ENCODE measurements around the gene PSMB2.
A peak's percentile ranks its signal among the peaks of the same experiment; 100 is the strongest.

Gene PSMB2

GRCh38 chr1:35629051-35629450, 12.3 kb downstream of the PSMB2 start:
- H3K79me1 ChIP-seq (ENCODE audit: low read length) = no peaks in the 10 kb centered on the region
- no peak overlapping the region for H4K12ac ChIP-seq (ENCODE audit: low read depth, low read length)
- H4K8ac ChIP-seq (ENCODE audit: low read depth, low read length) = no peak overlapping the region
- no CpG with 5 or more reads among the region's 2 CpGs for WGBS (ENCODE audit: extremely low coverage, insufficient coverage, insufficient read length)
- DNase-seq = no peak
- no peak overlapping the region for H2BK12ac ChIP-seq (ENCODE audit: low read length)
- H2AFZ ChIP-seq (ENCODE audit: insufficient read depth, low read length, poor library complexity) = no peak overlapping the region
- H3K23ac ChIP-seq (ENCODE audit: low read length) = no peak overlapping the region
- no peak overlapping the region for H3K27ac ChIP-seq (ENCODE audit: low read depth, low read length)
- H3K9ac ChIP-seq (ENCODE audit: low read length) = no peak overlapping the region
- H4K91ac ChIP-seq (ENCODE audit: low read depth, low read length) = no peak overlapping the region
- H3K4me3 ChIP-seq (ENCODE audit: low read depth, low read length) = no peak overlapping the region
- H2BK5ac ChIP-seq (ENCODE audit: low read depth, low read length, poor library complexity) = no peak overlapping the region
- no peaks in the 10 kb centered on the region for H3K79me2 ChIP-seq (ENCODE audit: control insufficient read depth, insufficient read depth, low read length, poor library complexity)
- peaks cover 22 to 29% of the 10 kb centered on the region in 2 experiments for H3K36me3 ChIP-seq (ENCODE audit: control insufficient read depth in 1 of 2, insufficient read depth in 2 of 2, low read length in 2 of 2)
- no peak overlapping the region for H3K4me2 ChIP-seq (ENCODE audit: low read length)
- no peak overlapping the region for H3K4ac ChIP-seq (ENCODE audit: low read depth, low read length)
- H3K27me3 ChIP-seq (ENCODE audit: insufficient read depth, low read length) = no peaks in the 10 kb centered on the region
- no peak overlapping the region for H2AK5ac ChIP-seq (ENCODE audit: low read length)
- H3K4me1 ChIP-seq (ENCODE audit: control insufficient read depth in 1 of 2, insufficient read depth in 2 of 2, low read length in 2 of 2) = no peaks in the 10 kb centered on the region
- no peak overlapping the region for H3K14ac ChIP-seq (ENCODE audit: low read length)
- H2BK120ac ChIP-seq (ENCODE audit: insufficient read depth, low read length, poor library complexity) = no peak overlapping the region
- H3K9me3 ChIP-seq (ENCODE audit: insufficient read depth, low read depth, low read length) = no peaks in the 10 kb centered on the region
- H3K18ac ChIP-seq (ENCODE audit: low read length) = no peak overlapping the region

DNA sequence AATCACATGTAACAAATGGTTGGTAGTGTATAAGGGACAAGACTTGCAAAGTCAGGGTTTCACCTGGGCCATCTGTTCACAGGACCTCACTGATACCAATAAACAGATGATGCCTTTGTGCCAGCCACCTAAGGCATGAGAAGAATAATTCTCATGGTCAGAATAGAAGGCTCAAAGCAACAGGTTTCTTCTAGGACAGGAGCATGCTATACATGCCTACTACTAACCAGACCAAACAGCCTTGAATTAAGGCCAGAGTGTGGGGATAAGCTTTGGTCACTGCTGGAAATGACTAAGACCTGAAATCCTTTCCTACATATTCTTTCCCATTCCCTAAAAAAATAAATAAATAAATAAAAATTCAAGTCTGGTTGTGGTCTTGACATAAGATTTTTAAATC, 17.5 kb downstream of the PSMB2 start:
- Histone ChIP-seq H3K23ac (ENCODE audit: low read length) (no peak overlapping the region), H3K4me1 (ENCODE audit: control insufficient read depth in 1 of 2, insufficient read depth in 2 of 2, low read length in 2 of 2) (no peaks in the 10 kb centered on the region), H3K9ac (ENCODE audit: low read length) (no peak overlapping the region), H3K79me2 (ENCODE audit: control insufficient read depth, insufficient read depth, low read length, poor library complexity) (no peaks in the 10 kb centered on the region), H4K91ac (ENCODE audit: low read depth, low read length) (no peak overlapping the region), H3K79me1 (ENCODE audit: low read length) (no peaks in the 10 kb centered on the region), H3K18ac (ENCODE audit: low read length) (no peak overlapping the region), H2BK12ac (ENCODE audit: low read length) (no peak overlapping the region), H2BK5ac (ENCODE audit: low read depth, low read length, poor library complexity) (no peak overlapping the region), H4K12ac (ENCODE audit: low read depth, low read length) (no peak overlapping the region), H3K36me3 (ENCODE audit: control insufficient read depth in 1 of 2, insufficient read depth in 2 of 2, low read length in 2 of 2) (peaks cover 15 to 27% of the 10 kb centered on the region in 2 experiments), H3K9me3 (ENCODE audit: insufficient read depth, low read depth, low read length) (no peaks in the 10 kb centered on the region), H3K4me2 (ENCODE audit: low read length) (no peak overlapping the region), H2AFZ (ENCODE audit: insufficient read depth, low read length, poor library complexity) (no peak overlapping the region), H2BK120ac (ENCODE audit: insufficient read depth, low read length, poor library complexity) (no peak overlapping the region), H3K14ac (ENCODE audit: low read length) (no peak overlapping the region), H3K4me3 (ENCODE audit: low read depth, low read length) (no peak overlapping the region), H3K4ac (ENCODE audit: low read depth, low read length) (no peak overlapping the region), H2AK5ac (ENCODE audit: low read length) (no peak overlapping the region), H3K27ac (ENCODE audit: low read depth, low read length) (no peak overlapping the region), H3K27me3 (ENCODE audit: insufficient read depth, low read length) (no peaks in the 10 kb centered on the region), H4K8ac (ENCODE audit: low read depth, low read length) (no peak overlapping the region)
- DNase-seq = no peak

DNA sequence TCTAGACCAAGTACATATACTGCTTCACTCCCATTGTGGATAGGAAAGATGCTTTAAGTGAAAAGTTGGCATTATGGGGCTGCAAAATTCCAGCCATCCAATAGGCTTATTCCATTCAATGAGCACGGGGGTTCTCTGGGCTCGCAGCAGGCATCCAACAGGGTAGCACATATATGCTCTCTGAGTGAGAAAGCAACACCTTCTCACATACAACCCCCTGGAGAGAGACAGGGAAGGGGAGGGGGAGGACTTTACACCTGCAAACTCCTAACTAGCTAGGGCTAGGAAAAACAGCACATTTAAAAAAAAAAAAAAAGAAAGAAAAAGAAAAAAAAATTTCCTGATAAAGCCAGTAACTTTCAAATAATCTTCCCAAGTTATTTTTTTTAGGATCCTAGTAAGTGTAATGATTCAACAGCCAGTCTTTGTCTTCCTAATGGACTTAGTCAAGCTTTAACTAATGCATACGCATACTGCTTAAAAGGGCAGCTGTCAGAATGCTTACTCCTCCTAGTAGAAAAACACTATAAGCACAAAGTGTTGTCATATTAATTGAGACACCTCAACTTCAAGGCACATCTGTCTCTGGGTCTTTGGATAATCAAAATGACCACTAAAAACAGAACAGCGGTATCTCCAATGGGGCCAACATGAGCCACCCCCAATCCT, 18.7 kb downstream of the PSMB2 start:
- H4K8ac ChIP-seq (ENCODE audit: low read depth, low read length) = no peak overlapping the region

GRCh38 chr1:35619237-35620121, 21.8 kb downstream of the PSMB2 start:
- no peak overlapping the region for H2BK120ac ChIP-seq (ENCODE audit: insufficient read depth, low read length, poor library complexity)
- no peak overlapping the region for H4K12ac ChIP-seq (ENCODE audit: low read depth, low read length)
- WGBS (ENCODE audit: extremely low coverage, insufficient coverage, insufficient read length) = no CpG with 5 or more reads among the region's 6 CpGs
- H3K79me2 ChIP-seq (ENCODE audit: control insufficient read depth, insufficient read depth, low read length, poor library complexity) = no peaks in the 10 kb centered on the region
- H2BK5ac ChIP-seq (ENCODE audit: low read depth, low read length, poor library complexity) = no peak overlapping the region
- H3K79me1 ChIP-seq (ENCODE audit: low read length) = no peaks in the 10 kb centered on the region
- no peak overlapping the region for H2BK12ac ChIP-seq (ENCODE audit: low read length)
- H2AFZ ChIP-seq (ENCODE audit: insufficient read depth, low read length, poor library complexity) = no peak overlapping the region
- H3K14ac ChIP-seq (ENCODE audit: low read length) = no peak overlapping the region
- no peak overlapping the region for H3K18ac ChIP-seq (ENCODE audit: low read length)
- H3K36me3 ChIP-seq (ENCODE audit: control insufficient read depth in 1 of 2, insufficient read depth in 2 of 2, low read length in 2 of 2) = peaks cover 11 to 29% of the 10 kb centered on the region in 2 experiments
- DNase-seq = no peak
- no peak overlapping the region for H3K4ac ChIP-seq (ENCODE audit: low read depth, low read length)
- no peaks in the 10 kb centered on the region for H3K9me3 ChIP-seq (ENCODE audit: insufficient read depth, low read depth, low read length)
- no peak overlapping the region for H3K27ac ChIP-seq (ENCODE audit: low read depth, low read length)
- H4K91ac ChIP-seq (ENCODE audit: low read depth, low read length) = no peak overlapping the region
- H3K23ac ChIP-seq (ENCODE audit: low read length) = no peak overlapping the region
- no peak overlapping the region for H4K8ac ChIP-seq (ENCODE audit: low read depth, low read length)
- no peaks in the 10 kb centered on the region for H3K4me1 ChIP-seq (ENCODE audit: control insufficient read depth in 1 of 2, insufficient read depth in 2 of 2, low read length in 2 of 2)
- H3K4me3 ChIP-seq (ENCODE audit: low read depth, low read length) = no peak overlapping the region
- no peaks in the 10 kb centered on the region for H3K27me3 ChIP-seq (ENCODE audit: insufficient read depth, low read length)
- H3K4me2 ChIP-seq (ENCODE audit: low read length) = no peak overlapping the region
- no peak overlapping the region for H2AK5ac ChIP-seq (ENCODE audit: low read length)
- H3K9ac ChIP-seq (ENCODE audit: low read length) = no peak overlapping the region

More for the DNA sequence above, 18.7 kb downstream of the PSMB2 start:
- H3K23ac ChIP-seq (ENCODE audit: low read length) = no peak overlapping the region
- H3K9me3 ChIP-seq (ENCODE audit: insufficient read depth, low read depth, low read length) = no peaks in the 10 kb centered on the region
- no peak overlapping the region for H3K27ac ChIP-seq (ENCODE audit: low read depth, low read length)
- H3K79me1 ChIP-seq (ENCODE audit: low read length) = no peaks in the 10 kb centered on the region
- no peak for DNase-seq
- H2AFZ ChIP-seq (ENCODE audit: insufficient read depth, low read length, poor library complexity) = no peak overlapping the region
- H4K12ac ChIP-seq (ENCODE audit: low read depth, low read length) = no peak overlapping the region
- H2BK120ac ChIP-seq (ENCODE audit: insufficient read depth, low read length, poor library complexity) = no peak overlapping the region
- H3K9ac ChIP-seq (ENCODE audit: low read length) = no peak overlapping the region
- H3K18ac ChIP-seq (ENCODE audit: low read length) = no peak overlapping the region
- no peaks in the 10 kb centered on the region for H3K4me1 ChIP-seq (ENCODE audit: control insufficient read depth in 1 of 2, insufficient read depth in 2 of 2, low read length in 2 of 2)
- H3K79me2 ChIP-seq (ENCODE audit: control insufficient read depth, insufficient read depth, low read length, poor library complexity) = no peaks in the 10 kb centered on the region
- H3K4ac ChIP-seq (ENCODE audit: low read depth, low read length) = peak overlapping the region; percentile 21
- H4K91ac ChIP-seq (ENCODE audit: low read depth, low read length) = no peak overlapping the region
- H2AK5ac ChIP-seq (ENCODE audit: low read length) = no peak overlapping the region
- no peaks in the 10 kb centered on the region for H3K27me3 ChIP-seq (ENCODE audit: insufficient read depth, low read length)
- H3K4me3 ChIP-seq (ENCODE audit: low read depth, low read length) = no peak overlapping the region
- H3K36me3 ChIP-seq (ENCODE audit: control insufficient read depth in 1 of 2, insufficient read depth in 2 of 2, low read length in 2 of 2) = peaks cover 17 to 28% of the 10 kb centered on the region in 2 experiments
- WGBS (ENCODE audit: extremely low coverage, insufficient coverage, insufficient read length) = no CpG with 5 or more reads among the region's 4 CpGs
- H2BK5ac ChIP-seq (ENCODE audit: low read depth, low read length, poor library complexity) = no peak overlapping the region
- H3K4me2 ChIP-seq (ENCODE audit: low read length) = no peak overlapping the region
- H2BK12ac ChIP-seq (ENCODE audit: low read length) = no peak overlapping the region
- H3K14ac ChIP-seq (ENCODE audit: low read length) = no peak overlapping the region
